ENCODE results near the gene SPSB3. TPM values are rescaled to one million over a fixed set of nuclear protein-coding genes. Genes with fewer than 3 reads are reported as not detected.

Gene SPSB3
- total RNA-seq, 2 experiments from 2014 or later, result 12.5 to 13.6 TPM

DNA sequence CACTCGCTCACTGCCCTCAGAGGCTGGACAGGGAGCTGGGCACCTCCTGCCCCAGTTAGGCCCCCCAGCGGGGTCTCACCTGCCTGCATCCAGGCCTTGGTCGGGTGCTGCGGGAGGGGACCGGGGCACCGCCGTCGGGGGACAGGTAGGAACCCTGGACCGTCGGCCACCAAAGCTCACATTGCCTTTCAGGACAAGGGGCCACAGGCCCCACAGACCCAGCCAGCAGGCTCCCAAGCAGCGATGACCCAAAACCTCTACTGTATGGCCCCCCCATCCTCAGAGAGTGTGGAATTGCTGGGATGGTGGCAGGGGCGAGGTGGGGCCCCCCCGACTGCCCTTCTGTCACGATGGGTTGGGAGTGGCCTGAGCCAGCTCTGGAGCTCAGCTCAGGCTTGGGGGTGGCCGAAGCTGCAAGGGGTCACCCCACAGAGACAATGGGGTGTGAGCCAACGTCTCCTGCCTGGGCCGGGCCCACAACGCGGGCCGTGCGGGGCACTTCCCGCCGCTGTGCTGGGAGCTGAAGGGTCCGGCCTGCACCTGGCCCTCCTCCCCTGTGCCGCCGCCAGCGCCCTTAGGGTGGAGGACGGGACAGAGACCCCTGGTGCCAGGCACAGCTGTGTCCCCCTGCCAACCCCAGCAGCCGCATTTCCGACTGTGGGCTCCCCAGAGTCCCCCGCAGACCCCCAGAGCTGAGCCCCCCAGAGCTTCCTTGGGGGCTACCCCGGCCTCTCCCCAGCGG is 10.6 kb upstream of the SPSB3 start:
- H3K9me3 Mint-ChIP-seq (ENCODE audit: low read depth), result peaks cover 2% of the 10 kb centered on the region
- intact Hi-C loops (cut with DNase I, micrococcal nuclease), result no loop called here
- no peak overlapping the region for H3K27ac Mint-ChIP-seq
- no peaks in the 10 kb centered on the region for H3K27me3 Mint-ChIP-seq
- DNase-seq (no peak), ATAC-seq (no peak)
- peaks cover 12% of the 10 kb centered on the region for H3K36me3 Mint-ChIP-seq (ENCODE audit: low read depth)
- H3K4me1 Mint-ChIP-seq, result no peaks in the 10 kb centered on the region
- no peak overlapping the region for H3K4me3 Mint-ChIP-seq
- ChIA-PET POLR2A (no interaction called here), CTCF (no interaction called here)

DNA sequence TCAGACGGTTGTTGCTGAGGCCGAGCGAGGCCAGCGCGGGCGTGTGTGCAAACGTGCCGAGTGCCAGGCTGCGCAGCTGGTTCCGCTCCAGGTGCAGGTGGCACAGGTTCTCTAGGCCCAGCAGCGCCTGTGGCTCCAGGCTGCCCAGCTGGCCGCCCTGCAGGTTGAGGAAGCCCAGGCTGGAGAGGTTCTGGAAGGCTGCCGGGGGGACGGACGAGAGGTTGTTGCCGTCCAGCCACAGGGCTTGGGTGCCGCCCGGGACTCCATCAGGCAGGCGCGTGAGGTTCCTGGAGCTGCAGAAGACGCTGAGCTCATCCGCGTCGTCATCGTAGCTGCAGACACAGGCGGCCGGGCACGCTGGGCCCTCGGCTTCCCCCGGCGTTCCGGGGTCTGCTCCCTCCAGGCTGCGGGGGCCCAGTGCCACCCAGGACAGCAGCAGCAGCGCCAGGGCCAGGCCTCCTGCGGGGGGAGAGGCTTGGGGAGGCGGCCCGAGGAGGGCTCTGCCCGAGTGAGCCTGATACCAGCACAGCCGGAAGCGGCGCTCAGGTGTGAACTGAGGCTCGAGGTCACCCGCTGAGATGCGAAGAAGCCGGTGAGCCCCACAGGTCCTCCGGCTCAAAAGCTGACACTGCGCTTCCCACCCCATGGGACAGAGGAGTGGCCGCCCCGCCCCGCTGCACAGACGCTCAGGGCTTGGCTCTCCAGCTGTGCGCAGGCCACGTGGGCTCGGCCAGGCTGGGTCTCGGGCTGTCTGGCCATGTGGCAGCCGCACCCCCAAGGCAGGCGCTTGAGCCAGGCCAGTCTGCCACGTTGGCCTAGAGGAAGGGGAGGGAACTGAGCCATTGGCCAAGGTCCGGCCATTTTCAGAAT is 9.8 kb upstream of the SPSB3 start:
- no peak for ATAC-seq
- no peak for DNase-seq
- Mint-ChIP-seq H3K9me3 (ENCODE audit: low read depth) (peaks cover 1% of the 10 kb centered on the region), H3K4me3 (no peak overlapping the region), H3K36me3 (ENCODE audit: low read depth) (peaks cover 10% of the 10 kb centered on the region), H3K27me3 (no peaks in the 10 kb centered on the region), H3K27ac (no peak overlapping the region), H3K4me1 (no peaks in the 10 kb centered on the region)
- CTCF ChIA-PET, result no interaction called here
- intact Hi-C loops (cut with DNase I, micrococcal nuclease), result no loop called here
- POLR2A ChIA-PET, result no interaction called here

DNA sequence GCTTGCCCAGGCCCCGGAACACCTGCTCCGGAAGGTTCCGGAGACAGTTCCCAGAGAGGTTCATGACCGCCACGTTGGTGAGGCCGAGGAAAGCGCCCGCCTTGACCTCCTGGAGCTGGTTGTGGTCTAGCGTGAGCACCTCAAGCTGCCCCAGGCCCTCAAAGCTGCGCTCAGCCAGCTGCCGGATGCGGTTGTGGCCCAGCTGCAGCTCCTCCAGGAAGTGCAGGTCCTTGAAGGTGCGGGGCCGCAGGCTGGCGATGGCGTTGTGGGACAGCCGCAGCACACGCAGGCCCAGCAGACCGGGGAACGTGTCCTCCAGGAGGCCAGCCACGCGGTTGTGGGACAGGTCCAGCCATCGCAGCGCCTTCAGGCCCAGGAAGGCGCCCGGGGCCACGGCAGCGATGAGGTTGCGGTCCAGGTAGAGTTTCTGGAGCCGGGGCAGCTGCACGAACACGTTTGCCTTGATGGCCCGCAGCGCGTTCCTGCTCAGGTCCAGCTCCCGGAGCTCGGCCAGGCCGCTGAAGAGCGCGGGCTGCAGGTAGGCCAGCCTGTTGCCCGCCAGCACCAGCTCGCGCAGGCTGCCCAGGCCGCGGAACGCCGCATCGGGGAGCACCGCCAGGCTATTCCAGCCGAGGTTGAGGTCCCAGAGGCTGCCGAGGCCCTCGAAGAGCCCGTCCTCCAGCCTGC is 9.0 kb upstream of the SPSB3 start:
- POLR2A ChIA-PET, result interaction anchor here (1.2 kb wide), 1 partner anchor 8 kb away, joined by 3 read pairs; the partner anchor contains the start of gene NUBP2
- Mint-ChIP-seq H3K4me1 (no peaks in the 10 kb centered on the region), H3K27ac (no peak overlapping the region), H3K27me3 (no peaks in the 10 kb centered on the region), H3K9me3 (ENCODE audit: low read depth) (no peaks in the 10 kb centered on the region), H3K4me3 (no peak overlapping the region), H3K36me3 (ENCODE audit: low read depth) (peaks cover 5% of the 10 kb centered on the region)
- CTCF ChIA-PET, result no interaction called here
- no peak for ATAC-seq
- DNase-seq, result no peak
- intact Hi-C loops (cut with DNase I, micrococcal nuclease), result no loop called here

DNA sequence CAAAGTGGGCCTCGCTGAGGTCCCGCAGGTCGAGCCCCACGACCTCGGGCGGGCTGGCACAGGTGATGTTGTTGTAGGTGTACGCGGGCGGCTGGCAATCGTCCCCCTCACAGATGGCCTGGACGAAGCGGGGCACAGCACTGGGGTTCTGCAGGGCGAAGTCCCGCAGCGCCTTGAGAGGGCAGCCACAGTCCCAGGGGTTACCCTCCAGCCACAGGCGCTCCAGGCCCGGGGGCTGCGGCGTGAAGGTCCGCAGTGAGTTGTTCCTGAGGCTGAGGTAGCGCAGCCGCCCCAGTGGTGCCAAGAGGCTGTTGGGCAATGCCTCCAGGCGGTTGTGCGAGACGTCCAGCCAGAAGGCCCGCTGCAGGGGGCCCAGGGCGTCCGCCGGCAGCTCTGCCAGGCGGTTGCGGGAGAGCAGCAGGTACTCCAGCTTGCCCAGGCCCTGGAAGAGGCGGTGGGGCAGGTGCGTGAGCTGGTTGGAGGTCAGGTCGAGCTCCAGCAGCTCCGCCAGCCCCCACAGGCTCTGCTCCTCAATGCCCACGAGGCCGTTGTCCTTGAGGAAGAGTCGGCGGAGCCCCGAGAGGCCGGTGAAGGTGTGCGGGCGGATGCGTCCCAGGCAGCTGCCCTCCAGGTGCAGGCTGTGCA is 8.4 kb upstream of the SPSB3 start:
- Mint-ChIP-seq H3K9me3 (ENCODE audit: low read depth) (no peaks in the 10 kb centered on the region), H3K27ac (no peak overlapping the region), H3K4me3 (no peak overlapping the region), H3K36me3 (ENCODE audit: low read depth) (peaks cover 5% of the 10 kb centered on the region), H3K27me3 (no peaks in the 10 kb centered on the region), H3K4me1 (no peaks in the 10 kb centered on the region)
- DNase-seq (no peak), ATAC-seq (no peak)
- ChIA-PET POLR2A (interaction anchor here (1.2 kb wide), 1 partner anchor 8 kb away, joined by 3 read pairs; the partner anchor contains the start of gene NUBP2), CTCF (no interaction called here)
- intact Hi-C loops (cut with DNase I, micrococcal nuclease), result no loop called here

DNA sequence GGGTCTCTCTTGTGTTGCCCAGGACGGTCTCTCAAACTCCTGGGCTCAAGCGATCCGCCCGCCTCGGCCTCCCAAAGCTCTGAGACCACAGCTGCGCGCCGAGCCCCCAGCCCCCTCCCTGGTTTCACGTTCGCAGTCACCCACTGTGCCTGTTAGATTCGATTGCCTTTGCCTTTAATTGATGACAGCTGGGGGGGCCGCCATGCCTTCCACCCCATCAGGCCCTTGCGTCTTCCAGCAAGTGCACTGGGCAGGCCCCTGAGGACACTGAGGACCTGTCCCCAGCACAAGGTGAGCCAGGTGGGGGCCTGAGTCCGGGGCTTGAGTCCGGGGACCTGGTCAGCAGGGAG is 7.9 kb upstream of the SPSB3 start:
- POLR2A ChIA-PET, result no interaction called here
- H3K4me3 Mint-ChIP-seq, result no peak overlapping the region
- intact Hi-C loops (cut with DNase I, micrococcal nuclease), result no loop called here
- no peak for ATAC-seq
- peaks cover 2% of the 10 kb centered on the region for H3K4me1 Mint-ChIP-seq
- no peaks in the 10 kb centered on the region for H3K9me3 Mint-ChIP-seq (ENCODE audit: low read depth)
- no peaks in the 10 kb centered on the region for H3K27me3 Mint-ChIP-seq
- peaks cover 5% of the 10 kb centered on the region for H3K36me3 Mint-ChIP-seq (ENCODE audit: low read depth)
- no peak overlapping the region for H3K27ac Mint-ChIP-seq
- CTCF ChIA-PET, result no interaction called here
- DNase-seq, result no peak

DNA sequence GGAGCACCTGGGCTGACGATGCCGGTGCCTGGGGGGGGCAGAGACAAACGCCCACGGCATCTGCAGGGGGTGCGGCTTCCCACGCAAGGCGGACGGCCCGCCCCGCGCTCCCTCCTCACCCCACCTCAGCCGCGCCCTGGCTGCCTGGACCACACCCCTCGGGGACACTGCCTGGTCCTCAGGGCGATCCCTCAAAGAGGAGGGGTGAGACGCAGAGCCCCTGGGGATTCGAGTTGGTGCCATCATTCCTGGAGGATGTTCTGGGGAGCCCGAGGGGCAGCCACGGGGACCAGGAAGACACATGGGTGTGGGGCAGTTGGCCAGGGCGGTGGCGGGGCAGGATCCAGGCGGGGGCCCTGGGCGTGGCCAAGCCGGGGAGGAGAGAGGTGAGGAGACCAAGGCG is 7.3 kb upstream of the SPSB3 start:
- Mint-ChIP-seq H3K9me3 (ENCODE audit: low read depth) (no peaks in the 10 kb centered on the region), H3K4me3 (no peak overlapping the region), H3K27ac (no peak overlapping the region), H3K27me3 (no peaks in the 10 kb centered on the region), H3K36me3 (ENCODE audit: low read depth) (peaks cover 5% of the 10 kb centered on the region), H3K4me1 (peaks cover 4% of the 10 kb centered on the region)
- POLR2A ChIA-PET, result no interaction called here
- intact Hi-C loops (cut with DNase I, micrococcal nuclease), result no loop called here
- DNase-seq (no peak), ATAC-seq (no peak)
- CTCF ChIA-PET, result no interaction called here

DNA sequence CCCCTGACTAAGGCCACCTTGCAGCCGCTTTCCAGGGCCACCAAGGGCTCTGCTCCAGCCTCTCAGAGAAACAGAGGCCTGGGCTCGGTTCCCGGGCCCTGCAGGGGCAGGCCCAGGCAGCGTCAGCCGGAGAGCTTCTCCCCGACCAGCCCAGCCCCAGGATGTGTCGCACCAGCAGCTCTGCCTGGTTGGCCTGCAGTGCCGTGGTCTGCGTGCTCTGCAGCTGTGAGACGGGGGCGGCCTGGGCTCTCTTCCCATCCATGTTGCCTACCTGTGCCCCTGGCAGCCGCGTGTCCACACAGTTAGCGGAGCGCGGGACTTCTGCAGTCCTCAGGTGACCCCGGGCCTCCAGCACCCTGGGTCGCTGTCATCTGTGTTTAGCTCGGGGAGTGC is 6.3 kb upstream of the SPSB3 start:
- Mint-ChIP-seq H3K27me3 (no peaks in the 10 kb centered on the region), H3K27ac (no peak overlapping the region), H3K4me3 (no peak overlapping the region), H3K4me1 (peaks cover 8% of the 10 kb centered on the region), H3K9me3 (ENCODE audit: low read depth) (no peaks in the 10 kb centered on the region), H3K36me3 (ENCODE audit: low read depth) (peaks cover 5% of the 10 kb centered on the region)
- ChIA-PET CTCF (no interaction called here), POLR2A (no interaction called here)
- intact Hi-C loops (cut with DNase I, micrococcal nuclease), result no loop called here
- DNase-seq (no peak), ATAC-seq (no peak)

DNA sequence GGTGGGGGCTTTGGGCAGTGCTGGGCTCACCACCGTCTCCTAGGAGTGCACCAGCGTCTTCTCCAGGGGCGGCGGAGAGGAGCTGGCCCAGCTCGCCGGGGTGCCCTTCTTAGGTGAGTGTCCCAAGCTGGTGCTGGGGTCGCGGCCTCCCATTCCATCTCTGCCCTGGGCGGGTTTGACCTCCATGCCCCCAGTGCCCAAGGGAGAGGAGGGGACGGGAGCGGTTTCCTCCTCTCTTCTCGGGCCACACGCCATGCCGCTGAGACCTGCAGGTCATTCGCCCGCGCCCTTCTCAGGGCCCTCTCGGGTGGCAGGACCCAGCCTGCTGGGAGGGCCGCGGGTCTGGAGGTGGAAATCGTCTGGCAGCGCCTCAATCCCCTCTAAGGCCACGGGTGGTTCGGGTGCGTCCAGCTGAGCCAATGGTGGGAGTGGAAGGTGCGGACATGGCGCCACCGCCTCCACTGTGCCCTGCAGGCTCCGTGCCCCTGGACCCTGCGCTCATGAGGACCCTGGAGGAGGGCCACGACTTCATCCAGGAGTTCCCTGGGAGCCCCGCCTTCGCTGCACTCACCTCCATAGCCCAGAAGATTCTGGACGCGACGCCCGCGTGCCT is 5.8 kb upstream of the SPSB3 start:
- no peaks in the 10 kb centered on the region for H3K9me3 Mint-ChIP-seq (ENCODE audit: low read depth)
- no peak for ATAC-seq
- CTCF ChIA-PET, result no interaction called here
- POLR2A ChIA-PET, result no interaction called here
- no peak for DNase-seq
- H3K4me3 Mint-ChIP-seq, result no peak overlapping the region
- peaks cover 13% of the 10 kb centered on the region for H3K4me1 Mint-ChIP-seq
- H3K27me3 Mint-ChIP-seq, result no peaks in the 10 kb centered on the region
- intact Hi-C loops (cut with DNase I, micrococcal nuclease), result no loop called here
- peaks cover 8% of the 10 kb centered on the region for H3K36me3 Mint-ChIP-seq (ENCODE audit: low read depth)
- no peak overlapping the region for H3K27ac Mint-ChIP-seq

DNA sequence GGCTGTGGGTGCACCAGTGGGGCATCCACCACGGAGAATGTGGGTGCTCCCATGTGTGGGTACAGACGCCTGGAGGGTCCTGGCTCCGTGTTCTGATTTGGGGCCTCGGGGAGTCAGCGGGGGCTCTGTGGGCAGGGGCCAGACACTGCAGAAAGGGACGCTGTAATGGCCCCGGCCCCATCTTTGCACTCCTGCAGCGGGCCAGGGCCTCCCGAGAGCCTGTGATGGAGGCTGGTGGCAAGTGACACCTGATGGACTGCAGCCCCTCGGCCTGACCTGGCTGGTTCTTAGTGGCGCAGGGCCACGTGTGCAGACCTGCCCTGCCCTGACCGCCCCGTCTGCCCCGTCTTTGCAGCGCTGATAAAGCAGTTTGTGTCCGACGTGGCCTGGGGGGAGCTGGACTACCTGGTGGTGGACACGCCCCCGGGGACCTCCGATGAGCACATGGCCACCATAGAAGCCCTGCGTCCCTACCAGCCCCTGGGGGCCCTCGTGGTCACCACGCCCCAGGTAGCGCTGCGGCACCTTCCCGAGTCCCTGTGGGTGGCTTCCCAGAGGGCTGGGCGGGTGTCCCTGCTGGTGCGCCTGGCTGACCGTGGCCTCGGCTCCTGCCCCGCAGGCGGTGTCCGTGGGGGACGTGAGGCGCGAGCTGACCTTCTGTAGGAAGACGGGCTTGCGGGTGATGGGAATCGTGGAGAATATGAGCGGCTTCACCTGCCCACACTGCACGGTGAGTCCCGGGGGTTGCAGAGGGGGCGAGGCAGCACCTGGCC is 5.1 kb upstream of the SPSB3 start:
- no peak overlapping the region for H3K27ac Mint-ChIP-seq
- DNase-seq, result no peak
- H3K4me1 Mint-ChIP-seq, result peaks cover 14% of the 10 kb centered on the region
- ATAC-seq, result no peak
- no peak overlapping the region for H3K4me3 Mint-ChIP-seq
- intact Hi-C loops (cut with DNase I, micrococcal nuclease), result no loop called here
- ChIA-PET CTCF (no interaction called here), POLR2A (no interaction called here)
- H3K9me3 Mint-ChIP-seq (ENCODE audit: low read depth), result no peaks in the 10 kb centered on the region
- no peaks in the 10 kb centered on the region for H3K27me3 Mint-ChIP-seq
- H3K36me3 Mint-ChIP-seq (ENCODE audit: low read depth), result peaks cover 8% of the 10 kb centered on the region

DNA sequence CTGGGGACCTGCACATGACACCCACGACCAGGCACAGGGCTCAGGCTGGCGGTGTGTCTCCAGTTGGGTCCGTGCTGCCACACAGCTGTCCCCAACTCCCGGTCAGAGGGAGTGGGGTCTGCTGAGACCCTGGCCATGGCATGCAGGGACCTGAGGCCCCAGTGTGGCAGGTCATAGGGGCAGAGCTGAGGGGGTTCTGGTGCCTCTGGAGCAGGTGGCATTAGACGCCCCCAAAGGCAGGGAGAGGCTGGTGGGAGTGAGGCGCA is 4.6 kb upstream of the SPSB3 start:
- peaks cover 8% of the 10 kb centered on the region for H3K36me3 Mint-ChIP-seq (ENCODE audit: low read depth)
- no peaks in the 10 kb centered on the region for H3K9me3 Mint-ChIP-seq (ENCODE audit: low read depth)
- peaks cover 14% of the 10 kb centered on the region for H3K4me1 Mint-ChIP-seq
- no peak for DNase-seq
- intact Hi-C loops (cut with DNase I, micrococcal nuclease), result no loop called here
- H3K4me3 Mint-ChIP-seq, result no peak overlapping the region
- no peaks in the 10 kb centered on the region for H3K27me3 Mint-ChIP-seq
- no peak overlapping the region for H3K27ac Mint-ChIP-seq
- ATAC-seq, result no peak
- ChIA-PET CTCF (no interaction called here), POLR2A (no interaction called here)

All from activated CD4-positive, alpha-beta T cell treated with anti-CD3 and anti-CD28 coated beads for 36 hours (primary cell).